ENCODE measurements around the gene SH3BP1.
"Not testable (repeated sequence)": the region's sequence is repeated elsewhere in the genome, so short reads cannot be mapped to it uniquely, and the experiment has no call there.

SH3BP1 gene

DNA sequence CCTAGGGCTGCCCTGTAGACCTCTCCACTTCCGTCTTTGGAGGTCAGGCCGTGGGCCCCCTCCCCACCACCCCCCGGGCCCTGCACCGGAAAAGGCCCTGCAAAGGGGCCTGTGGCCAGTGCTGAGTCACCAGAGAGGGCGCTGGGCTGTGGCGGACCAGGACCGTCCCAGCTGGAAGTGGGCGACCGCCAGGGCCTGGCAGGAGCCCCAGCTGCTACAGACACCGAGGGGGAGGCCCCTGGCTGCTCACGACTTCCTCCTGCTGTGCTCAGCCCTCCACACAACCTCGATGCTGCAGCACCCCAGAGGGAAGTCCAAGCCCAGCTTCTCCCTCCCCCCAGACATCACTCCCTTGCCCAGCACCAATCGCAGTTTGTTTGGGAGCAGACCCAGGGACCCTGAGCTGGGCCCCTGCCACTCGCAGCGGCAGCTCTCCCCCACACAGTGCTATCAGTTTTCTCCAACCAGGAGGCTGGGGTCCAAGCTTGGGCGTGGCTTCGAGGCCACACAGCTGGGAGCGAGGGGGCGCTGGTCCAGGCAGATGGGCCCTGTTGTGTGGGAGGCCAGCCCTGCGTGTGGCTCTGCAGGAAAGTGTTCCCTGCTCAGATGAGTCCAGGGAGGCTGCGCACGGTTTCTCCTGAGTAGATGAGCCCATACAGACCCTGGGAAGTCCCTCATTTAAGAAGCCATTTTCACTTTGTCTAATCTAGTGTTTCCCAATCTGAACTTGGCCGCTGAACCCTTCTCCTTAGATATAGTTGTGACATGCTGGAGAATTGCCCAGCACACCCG lies 5.6 kb upstream of the SH3BP1 start:
- DNase-seq, result peak; percentile 62

DNA sequence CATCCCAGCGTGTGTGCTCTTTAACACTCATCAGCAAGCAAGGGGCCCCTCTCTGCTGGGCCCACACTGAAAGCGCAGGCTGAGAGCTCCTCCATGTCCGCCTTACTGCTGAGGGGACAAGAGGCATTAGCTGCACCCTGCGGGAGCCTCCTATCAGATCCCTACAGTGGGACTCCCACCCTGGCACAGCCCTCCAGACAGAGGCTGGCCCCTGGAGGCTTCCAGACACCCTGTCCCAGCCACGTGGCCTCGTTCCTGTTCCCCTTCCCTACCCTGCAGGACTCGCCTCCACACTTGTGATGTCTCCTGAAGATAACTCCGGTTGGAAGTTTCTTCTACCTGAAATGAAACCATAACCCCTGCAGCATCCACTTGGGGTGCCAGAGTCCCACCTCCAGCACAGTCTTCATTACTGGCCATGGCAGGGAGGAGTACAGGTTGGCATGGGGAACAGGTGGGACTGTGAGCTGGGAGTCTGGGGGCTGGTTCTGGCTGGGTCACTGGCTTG lies 5.0 kb upstream of the SH3BP1 start:
- no peak for DNase-seq

DNA sequence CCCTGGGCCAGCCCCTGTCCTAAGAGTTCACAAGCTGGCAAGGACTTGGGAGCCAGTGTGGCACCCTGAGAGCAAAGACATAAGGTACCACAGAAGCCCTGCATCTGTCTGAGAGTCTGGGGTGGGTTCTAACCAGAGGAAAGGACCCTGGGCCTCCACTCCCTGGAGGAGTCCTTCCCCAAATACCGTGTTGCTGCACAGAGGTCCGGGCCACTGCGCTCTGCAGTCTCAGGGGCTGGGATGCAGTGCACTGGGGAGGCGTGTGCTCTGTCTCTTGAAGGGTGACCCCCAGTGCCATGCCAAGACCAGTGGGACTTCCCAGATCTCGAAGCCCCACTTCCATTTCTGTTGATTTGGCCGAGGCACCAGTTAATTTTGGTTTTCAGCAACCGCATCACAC lies 4.3 kb upstream of the SH3BP1 start:
- DNase-seq, result no peak

DNA sequence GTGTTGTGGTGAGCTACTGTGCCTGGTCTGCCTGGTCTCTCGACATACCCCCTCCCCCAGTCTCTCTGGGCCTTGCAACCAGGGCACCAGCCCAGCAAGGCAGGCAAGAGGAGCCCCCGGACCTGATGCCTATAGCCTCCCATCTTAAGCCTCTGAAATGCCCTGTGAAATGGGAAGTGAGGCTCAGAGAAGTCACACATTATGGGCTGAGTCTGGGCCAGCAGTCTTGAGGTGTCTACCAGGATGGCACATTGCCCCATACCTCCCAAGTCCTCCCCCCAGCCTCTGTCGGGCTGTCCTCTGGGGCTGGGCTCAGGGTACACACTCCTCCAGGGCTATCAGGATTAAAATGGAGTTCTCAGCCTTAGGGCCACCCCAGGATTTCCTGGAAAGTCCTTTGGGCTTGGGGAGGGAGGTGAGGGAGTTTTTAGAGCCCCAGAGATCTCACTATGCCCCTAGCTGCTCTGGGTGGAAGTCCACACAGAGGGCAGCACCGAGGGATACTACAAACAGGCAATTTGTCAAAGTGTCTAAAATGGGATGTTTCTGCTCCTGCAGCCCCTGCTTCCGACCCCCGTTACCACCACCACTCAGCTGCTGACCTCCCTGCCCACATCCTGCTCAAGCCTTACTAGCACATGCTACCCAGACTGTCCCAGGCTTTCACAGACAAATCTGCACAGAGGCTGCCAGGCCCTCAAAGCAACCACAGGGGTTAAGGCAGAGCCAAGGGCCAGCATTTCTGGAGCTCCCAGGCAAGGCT lies 3.1 kb upstream of the SH3BP1 start:
- no peak for DNase-seq

DNA sequence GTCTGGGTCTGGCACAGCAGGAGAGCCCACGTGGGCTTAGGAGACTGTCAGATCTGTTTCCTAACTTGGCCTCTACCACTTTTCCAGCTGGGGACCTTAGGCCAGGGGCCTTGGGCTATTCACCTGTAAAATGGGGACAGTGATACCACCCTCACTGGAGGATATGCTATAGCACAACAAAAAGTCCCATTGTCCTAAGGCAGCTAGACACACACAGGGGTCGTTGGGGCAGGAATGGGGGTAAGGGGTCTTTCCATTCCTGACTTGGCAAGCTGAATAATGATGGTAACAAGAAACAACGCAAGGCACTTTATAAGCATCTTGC lies 2.6 kb upstream of the SH3BP1 start:
- no peak for DNase-seq

DNA sequence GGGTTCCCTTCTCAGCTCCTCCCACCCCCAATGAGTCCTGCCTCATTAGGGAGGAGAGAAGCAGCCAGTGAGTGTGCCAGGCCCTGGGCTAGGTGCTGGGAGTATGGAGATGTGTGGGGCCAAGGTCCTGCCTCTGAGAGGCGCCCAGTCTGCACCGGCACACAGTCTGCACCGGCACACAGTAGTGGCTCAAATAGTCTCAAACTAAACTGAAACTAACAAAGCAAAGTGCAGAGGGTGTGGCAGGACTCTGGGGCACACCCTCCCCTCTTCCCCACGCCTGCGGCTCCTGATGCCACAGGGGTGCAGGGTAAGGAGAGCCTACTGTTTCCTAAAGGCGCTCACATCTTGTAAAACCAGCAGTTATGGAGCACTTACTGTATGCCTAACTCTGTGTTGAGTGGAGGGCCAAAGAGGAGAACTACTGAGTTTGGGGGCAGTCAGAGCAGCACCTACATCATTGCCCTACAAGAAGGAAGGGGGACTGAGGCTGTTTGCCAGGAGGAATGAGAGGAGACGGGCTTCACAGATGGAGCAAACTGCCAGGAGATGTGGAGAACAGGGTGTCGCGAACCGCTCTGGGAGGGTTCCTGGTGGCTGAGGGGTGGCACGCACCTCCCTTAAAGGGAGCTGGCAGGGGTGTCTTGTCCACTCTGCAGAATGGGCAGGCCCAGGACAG lies 939 bp upstream of the SH3BP1 start:
- DNase-seq, result no peak

DNA sequence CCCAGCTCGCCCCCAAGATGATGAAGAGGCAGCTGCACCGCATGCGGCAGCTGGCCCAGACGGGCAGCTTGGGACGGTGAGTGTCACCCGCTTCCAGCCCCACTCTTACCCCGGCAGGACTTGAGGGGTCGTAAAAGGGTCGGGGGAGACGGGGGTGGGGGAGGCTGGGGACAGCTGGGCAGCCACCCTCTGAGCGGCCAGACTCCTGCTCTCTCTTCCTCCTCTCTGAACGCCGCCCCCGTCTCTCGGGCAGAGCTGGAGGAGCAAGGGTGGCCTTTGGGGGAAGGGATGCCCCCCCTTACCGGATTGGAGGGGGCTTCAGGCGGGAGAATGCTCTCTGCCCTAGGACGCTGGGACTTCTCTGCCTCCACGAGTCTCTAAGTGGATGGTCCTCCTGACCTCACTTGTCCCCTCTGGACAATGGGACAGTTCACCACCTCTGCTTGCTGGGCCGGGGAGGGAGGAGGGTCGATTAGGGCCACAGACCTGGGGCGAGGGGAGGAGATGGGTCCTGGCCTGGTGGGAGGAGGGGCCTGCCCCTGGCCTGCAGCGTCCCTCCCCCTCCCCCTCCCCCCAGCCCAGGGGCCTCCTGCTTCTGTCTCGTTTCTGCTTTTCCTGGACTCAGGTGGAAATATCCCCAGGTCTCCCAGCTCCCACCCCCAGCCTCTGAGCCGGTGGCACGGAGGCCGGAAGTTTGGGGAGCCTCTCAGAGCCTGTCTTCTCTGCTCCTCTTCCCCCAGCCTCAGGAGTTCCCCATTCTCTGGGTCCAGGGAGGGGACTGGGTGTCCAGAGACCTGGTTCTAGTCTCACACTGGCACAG lies 512 bp downstream of the SH3BP1 start:
- no peak for DNase-seq

DNA sequence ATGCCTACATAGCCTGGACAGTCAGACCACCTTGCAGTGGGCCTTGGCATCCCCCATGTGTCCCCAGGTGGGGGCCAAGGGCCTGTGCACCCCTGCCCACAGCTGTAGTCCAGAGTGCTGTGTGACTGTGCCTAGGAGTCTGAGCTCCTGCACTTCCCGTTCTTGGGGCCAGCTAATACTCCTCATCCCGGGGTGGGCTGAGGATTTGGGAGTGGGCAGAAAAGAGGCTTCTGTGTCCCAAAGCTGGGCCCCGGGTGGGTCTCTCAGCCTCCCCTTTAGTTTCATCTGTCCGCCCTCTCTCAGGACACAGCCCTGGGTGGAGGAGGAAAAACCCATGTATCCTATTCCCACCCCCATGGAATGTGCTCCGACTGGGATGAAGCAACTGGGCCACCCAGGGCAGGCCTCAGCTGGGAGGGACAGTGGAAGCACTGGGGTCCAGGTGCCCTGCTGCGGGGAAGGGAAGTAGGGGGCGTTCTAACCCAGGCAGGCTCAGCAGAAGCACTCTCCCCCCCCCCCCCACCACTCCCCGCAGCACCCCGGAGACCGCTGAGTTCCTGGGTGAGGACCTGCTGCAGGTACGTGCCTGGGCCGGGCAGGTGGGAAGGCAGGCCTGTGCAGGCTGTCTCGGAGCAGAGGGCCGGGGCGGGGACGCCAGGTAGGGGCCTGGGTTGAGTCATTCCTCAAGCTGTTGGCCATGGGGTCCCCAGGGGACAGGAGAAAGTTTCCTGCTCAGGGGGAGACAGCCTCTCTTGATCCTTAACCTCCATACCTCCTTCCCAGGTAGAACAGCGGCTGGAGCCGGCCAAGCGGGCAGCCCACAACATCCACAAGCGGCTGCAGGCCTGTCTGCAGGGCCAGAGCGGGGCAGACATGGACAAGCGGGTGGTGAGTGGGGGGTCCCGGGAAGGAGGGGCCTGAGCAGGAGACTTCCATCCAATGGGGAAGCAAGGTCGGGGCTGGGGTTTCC lies 1.4 kb downstream of the SH3BP1 start:
- no peak for DNase-seq

DNA sequence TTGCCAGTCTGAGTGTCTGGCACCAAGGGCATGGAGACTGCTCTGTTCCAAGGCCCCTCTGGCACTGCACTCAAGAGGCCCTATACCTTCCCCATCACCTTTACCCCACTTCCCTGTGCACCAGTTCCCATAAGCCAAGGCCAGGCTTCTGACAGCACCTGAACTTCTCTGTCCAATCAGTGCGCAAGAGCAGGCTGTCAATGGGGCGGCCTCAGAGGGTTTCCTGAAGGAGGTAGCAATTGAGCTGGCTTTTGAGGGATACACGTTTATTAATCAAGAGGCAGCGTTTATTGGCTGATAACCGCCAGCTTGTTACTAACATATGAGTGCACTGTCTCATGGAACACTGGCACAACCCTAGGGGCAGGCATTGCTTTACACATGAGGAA lies 2.1 kb downstream of the SH3BP1 start:
- no peak for DNase-seq

DNA sequence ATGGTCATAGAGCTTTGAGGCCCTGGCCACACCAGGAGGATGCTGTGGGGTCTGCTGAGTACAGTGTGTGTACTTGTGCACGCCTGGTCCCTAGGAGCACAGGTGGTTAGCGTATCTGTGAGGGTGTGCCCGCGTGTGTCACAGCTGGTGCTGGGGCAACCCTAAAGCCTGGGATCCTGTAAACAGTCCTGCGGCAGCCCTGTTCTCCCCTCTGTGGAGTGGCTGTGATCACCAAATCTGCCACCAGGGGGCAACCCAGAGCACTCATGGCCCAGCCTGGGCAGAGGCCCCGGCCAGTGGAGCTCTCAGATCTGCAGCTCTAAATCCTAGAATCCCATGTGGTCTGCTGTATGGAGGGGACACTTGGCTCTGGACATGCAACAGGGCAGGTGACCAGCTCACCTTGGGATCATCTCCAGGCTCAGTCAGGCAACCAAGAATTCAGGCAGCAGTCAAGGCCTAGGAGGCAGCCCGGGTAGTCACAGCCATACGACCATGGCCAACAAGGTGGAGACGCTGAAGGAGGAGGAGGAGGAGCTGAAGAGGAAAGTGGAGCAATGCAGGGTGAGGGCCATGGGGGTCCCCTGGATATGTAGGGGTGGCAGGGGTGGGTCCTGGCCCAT lies 3.9 kb downstream of the SH3BP1 start:
- peak; percentile 80 for DNase-seq

DNA sequence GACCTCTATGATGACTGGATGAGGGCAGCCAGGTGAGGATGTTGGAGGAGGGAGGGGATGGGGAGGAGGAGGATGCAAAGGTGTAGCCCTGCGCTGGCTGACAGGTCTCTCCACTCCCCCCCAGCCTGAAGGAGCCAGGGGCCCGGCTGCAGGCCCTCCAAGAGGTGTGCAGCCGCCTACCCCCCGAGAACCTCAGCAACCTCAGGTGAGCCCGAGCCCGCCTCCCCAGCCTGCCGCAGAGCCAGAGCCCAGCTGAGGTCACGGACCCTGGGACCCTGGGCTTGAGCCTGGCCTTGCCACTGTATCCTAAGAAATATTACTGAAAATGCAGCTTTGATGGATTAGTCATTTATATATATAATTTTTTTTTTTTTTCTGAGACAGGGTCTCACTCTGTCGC lies 7.8 kb downstream of the SH3BP1 start:
- DNase-seq, result no peak

DNA sequence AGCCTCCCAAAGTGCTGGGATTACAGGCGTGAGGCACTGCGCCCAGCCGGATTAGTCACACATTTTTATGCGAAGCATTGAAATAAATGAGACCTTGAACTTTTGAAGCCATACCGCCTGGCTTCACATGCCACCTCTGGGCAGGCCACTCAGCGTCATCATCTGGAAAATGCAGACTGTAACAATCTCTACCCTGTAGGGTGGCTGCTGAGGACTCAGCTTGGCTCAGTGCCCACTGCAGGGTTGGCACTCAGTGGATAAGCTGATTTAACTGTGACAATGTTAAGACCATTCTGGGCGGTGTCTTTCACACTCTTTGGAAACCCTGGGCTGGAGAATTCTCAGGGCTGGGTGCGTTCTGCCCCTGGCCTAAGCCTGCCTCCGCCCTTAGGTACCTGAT lies 8.5 kb downstream of the SH3BP1 start:
- DNase-seq, result no peak

DNA sequence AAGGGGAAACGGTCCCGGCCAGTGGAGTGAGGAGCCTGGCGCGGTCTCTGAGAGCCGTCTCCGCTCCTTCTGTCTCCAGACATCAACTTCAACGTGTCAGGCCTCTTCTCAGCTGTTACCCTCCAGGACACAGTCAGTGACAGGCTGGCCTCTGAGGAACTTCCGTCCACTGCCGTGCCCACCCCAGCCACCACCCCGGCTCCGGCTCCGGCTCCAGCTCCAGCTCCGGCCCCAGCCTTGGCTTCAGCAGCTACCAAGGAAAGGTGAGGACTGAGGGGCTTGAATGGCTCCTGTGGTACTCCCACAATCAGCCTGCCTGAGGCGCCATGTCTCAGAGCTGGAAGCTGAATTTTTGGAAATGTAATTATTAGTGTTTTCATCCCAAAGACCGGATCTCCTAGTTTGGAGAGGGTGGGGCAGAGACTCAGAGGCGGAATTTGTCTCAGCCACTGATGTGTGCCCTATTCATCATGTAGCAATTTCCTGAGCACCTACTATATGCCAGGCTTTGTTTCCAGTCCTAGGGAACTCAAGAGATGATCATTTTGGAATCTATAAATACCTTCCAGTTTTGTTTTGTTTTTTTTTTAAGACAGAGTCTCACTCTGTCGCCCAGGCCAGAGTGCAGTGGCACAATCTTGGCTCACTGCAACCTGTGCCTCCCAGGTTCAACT lies 11.1 kb downstream of the SH3BP1 start:
- no peak for DNase-seq

DNA sequence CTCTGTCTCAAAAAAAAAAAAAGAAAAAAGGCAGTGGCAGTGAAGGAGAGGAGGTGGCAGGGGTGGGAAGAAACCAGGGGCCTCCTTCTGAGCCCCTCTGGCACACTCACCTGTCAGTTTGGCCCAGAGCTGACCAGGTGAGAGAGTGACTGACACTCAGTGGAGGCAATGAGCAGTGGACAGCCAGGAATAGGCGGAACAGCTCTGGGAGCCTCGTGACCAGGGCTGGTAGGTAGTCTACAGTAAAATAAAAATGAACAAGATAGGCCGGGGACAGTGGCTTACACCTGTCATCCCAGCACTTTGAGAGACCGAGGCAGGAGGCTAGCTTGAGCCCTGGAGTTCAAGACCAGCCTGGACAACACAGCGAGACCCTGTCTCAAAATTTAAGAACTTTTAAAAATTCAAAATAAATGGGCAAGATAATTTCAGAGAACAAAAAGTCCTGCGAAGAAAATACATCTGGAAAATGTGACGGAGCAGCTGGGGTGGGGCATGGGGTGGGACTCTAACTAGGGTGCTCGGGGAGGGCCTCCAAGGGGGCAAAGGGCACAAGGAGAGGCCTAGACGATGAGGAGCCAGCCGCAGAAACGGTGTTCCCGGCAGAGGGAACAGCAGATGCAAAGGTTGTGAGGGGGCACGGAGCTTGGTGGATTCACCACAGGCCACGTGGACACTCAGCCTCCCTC lies 15.2 kb downstream of the SH3BP1 start:
- no peak for DNase-seq

DNA sequence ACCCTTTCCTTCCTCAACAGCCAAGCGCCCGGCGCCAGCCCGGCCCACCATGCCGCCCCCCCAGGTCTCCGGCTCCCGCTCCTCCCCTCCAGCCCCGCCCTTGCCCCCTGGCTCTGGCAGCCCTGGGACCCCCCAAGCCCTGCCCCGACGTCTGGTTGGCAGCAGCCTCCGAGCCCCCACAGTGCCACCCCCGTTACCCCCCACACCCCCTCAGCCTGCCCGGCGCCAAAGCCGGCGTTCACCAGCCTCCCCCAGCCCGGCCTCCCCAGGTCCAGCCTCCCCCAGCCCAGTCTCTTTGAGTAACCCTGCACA lies 15.7 kb downstream of the SH3BP1 start:
- DNase-seq, result no peak

DNA sequence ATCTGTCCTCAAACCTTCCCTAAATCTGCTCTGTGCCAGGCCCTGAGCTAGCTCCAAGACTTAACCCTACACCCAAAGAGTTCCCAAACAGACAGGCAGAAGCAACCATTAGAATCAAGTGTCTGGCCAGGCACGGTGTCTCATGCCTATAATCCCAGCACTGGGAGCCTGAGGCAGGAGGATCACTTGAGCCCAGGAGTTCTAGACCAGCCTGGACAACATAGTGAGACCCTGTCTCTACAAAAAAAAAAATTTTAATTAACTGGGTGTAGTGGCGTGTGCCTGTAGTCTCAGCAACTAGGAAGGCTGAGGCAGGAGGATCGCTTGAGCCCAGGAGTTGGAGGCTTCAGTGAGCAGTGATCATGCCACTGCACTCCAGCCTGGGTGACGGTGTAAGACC lies 17.1 kb downstream of the SH3BP1 start:
- not testable (repeated sequence) for DNase-seq

DNA sequence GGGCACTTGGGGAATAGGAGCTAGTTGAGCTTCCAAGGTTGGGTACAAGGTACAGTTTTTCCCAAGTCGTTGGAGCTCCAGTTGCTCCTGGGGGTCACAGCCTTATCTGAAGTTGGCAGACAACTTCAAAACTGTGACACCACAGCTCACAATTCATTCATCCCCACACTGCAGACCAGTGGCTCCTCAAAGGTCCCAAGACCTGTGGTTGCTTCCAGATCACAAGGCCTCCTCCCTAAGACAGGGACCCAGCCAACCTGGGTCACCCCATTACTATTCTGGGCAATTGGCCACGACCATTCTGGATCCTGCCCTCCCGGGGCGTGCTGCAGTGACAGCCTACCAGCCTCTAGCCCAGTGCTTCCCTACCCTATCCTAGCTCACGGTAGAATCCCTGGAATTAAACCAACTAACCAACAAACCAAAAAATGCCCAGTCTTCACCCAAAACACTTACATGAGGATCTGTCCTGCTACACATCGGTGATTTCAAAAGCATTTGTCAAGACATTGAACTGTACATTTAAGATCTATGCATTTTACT lies 18.2 kb downstream of the SH3BP1 start:
- DNase-seq, result no peak

DNA sequence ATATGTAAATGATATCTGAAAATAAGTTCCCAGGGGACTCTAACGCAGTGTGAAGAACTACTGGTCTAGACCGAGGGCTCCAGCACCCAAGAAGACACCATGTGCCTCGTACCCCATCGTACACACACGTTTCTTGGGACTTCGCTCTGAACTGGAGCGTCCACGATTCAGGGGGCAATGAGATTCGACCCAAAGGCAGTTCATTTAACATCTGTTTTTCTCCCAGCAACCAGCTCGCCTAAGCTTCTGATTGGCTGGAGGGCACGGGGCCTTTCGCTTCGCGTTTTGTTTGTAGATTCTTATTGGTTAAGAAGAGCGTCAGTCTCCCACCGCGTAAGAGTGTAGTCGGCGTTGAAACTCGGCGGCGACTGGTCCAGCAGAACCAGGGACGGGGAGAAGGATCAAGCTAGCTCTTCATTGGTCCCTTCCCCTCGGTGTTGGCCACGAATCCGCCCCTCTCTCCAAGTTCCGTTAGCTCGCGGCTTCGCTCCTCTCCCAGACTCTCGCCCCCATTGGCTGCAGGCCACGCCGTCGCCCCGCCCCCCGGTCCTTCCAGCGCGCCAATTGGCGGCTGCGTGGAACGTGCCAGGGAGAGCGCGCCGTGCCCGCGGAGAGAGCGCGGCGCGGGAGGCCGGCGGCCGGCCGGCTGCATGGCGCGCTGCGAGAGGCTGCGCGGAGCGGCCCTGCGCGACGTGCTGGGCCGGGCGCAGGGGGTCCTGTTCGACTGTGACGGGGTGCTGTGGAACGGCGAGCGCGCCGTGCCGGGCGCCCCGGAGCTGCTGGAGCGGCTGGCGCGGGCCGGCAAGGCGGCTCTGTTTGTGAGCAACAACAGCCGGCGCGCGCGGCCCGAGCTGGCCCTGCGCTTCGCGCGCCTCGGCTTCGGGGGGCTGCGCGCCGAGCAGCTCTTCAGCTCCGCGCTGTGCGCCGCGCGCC lies 18.9 kb downstream of the SH3BP1 start, which contains the start of gene PDXP:
PDXP (plus strand) TSS at position 591 of the 933 bp plus-strand sequence; CDS start at position 651, 60 bp downstream.
- DNase-seq, result peak; percentile 99

Measured in CD4-positive, alpha-beta T cell treated with Interleukin-4 for 4 hours (primary cell).